ENCODE measurements around the gene ZNF436. TPM values are rescaled to one million over a fixed set of nuclear protein-coding genes. Genes with fewer than 3 reads are reported as not detected.

The ZNF436 gene
- total and polyA plus RNA-seq, 9 of the 15 experiments (the other 6 are each of a cell fraction or from before 2014, with no cell fraction given) = 2.1 to 11.3 (median 6.8) TPM

GRCh38 chr1:23367791-23368561, 1.7 kb downstream of the ZNF436 start (continued):
- TF ChIP-seq CTCFL (IDR thresholded peaks at IDR 0.05; ENCODE audit: borderline replicate concordance, insufficient read depth, low read depth, low read length, poor library complexity, severe bottlenecking) (peak; percentile 5), NCOA1 (IDR thresholded peaks at IDR 0.05; ENCODE audit: low read depth) (no peak; the same call in 1 of the 2 replicates), TBP (optimal IDR thresholded peaks at IDR 0.05; ENCODE audit: low read depth, low read length) (peak; percentile 75), TAF7 (tag; IDR thresholded peaks at IDR 0.05) (peak; percentile 77), SETDB1 (IDR thresholded peaks at IDR 0.05; ENCODE audit: low read length) (peak; percentile 34), ZKSCAN8 (CRISPR knock-in tag; IDR thresholded peaks at IDR 0.05) (peak; percentile 99), ATF3 (IDR thresholded peaks at IDR 0.05) (no peak), ATF3 (CRISPR knock-in tag; conservative IDR thresholded peaks at IDR 0.05) (no peak), CBX1 (IDR thresholded peaks at IDR 0.05; ENCODE audit: low read depth) (0 out of 2 replicates have a peak, but pooled peaks have one; percentile 32), SMC3 (conservative IDR thresholded peaks at IDR 0.05; ENCODE audit: insufficient read depth, low read depth, low read length) (no peak), RREB1 (CRISPR knock-in tag; IDR thresholded peaks at IDR 0.05) (peak; percentile 66; the same call in 1 of the 2 replicates), MAX (CRISPR knock-in tag; IDR thresholded peaks at IDR 0.05) (peak; percentile 67; the same call in 1 of the 2 replicates), BMI1 (IDR thresholded peaks at IDR 0.05; ENCODE audit: low read length) (no peak), KLF1 (tag; IDR thresholded peaks at IDR 0.05) (peak; percentile 28; the same call in 1 of the 2 replicates), HBP1 (CRISPR knock-in tag; IDR thresholded peaks at IDR 0.05) (no peak), ZNF507 (tag; conservative IDR thresholded peaks at IDR 0.05) (no peak)
